Transverse colon (tissue), 4 donors: ENCODE results near the gene HHATL. TPM values are rescaled to one million over a fixed set of nuclear protein-coding genes. Genes with fewer than 3 reads are reported as not detected.

Experiments used
- DNase-seq: peaks from one replicate; pipeline ENCODE4 v3.0.0-alpha.2; 2019
- H3K27ac ChIP-seq, 4 donors: fragments of 200-600 bp; sonication (generic); 2 replicates each; pipeline ENCODE4 v1.5.1; 2016 to 2018; ENCODE audit warnings: inconsistent platforms in 4 of 4
- H3K27me3 ChIP-seq: fragments of 200-600 bp; sonication (generic); 2 replicates; pipeline ENCODE4 v1.5.1; 2017; ENCODE audit warnings: inconsistent platforms
- H3K36me3 ChIP-seq, 4 donors: fragments of 200-600 bp; sonication (generic); 2 replicates each; pipeline ENCODE4 v1.5.1; 2017 to 2019; ENCODE audit warnings: inconsistent platforms in 4 of 4
- H3K4me1 ChIP-seq, 4 donors: fragments of 200-600 bp; sonication (generic); 2 replicates each; pipeline ENCODE4 v1.5.1; 2017 to 2020; ENCODE audit warnings: inconsistent platforms in 4 of 4
- H3K4me3 ChIP-seq, 4 donors: fragments of 200-600 bp; sonication (generic); 1 replicate in 1 of 4; 2 replicates in 3 of 4; pipeline versions ENCODE4 v1.5.1 to v1.6.1; 2017 to 2019; ENCODE audit warnings: inconsistent platforms in 4 of 4
- H3K9me3 ChIP-seq, 2 donors: fragments of 200-600 bp; sonication (generic); 2 replicates each; pipeline ENCODE4 v1.5.1; 2017 to 2019; ENCODE audit warnings: inconsistent platforms in 2 of 2
- CTCF ChIP-seq, 5 experiments: fragments of 200-600 bp in 3 of 5; fragments of 450-650 bp in 2 of 5; sonication (generic) in 3 of 5; IDR thresholded peaks; 1 replicate in 2 of 5; 2 replicates in 3 of 5; pipeline ENCODE4 v1.5.1; 2016 to 2017; ENCODE audit warnings: antibody characterized with exemption in 5 of 5, inconsistent platforms in 3 of 5, mild to moderate bottlenecking in 2 of 5, moderate library complexity in 1 of 5
- EP300 ChIP-seq: sonication (generic); formaldehyde crosslinking; IDR thresholded peaks from one replicate; pipeline ENCODE4 v1.6.1; 2017; ENCODE audit warnings: antibody characterized with exemption, low read depth
- POLR2A ChIP-seq: fragments of 450-650 bp; IDR thresholded peaks from one replicate; pipeline ENCODE4 v1.6.1; 2016; ENCODE audit warnings: antibody characterized with exemption, mild to moderate bottlenecking, moderate library complexity
- POLR2AphosphoS5 ChIP-seq, 3 donors: sonication (generic); formaldehyde crosslinking; IDR thresholded peaks; one replicate each; pipeline ENCODE4 v1.6.1; 2016; ENCODE audit warnings: antibody characterized with exemption in 3 of 3
- WGBS, 2 donors: methylation state at CpG; one replicate each; pipeline ENCODE4 v1.1.5; 2018; ENCODE audit warnings: low coverage in 1 of 2; 5-methylcytosine and 5-hydroxymethylcytosine counted together
- in situ Hi-C, 4 donors: fragments of 200-750 bp; cut with MboI; loops; one replicate each; pipeline versions ENCODE4 v1.15.0 to v1.15.1; 2017; ENCODE audit warnings: low sequenced_read_pairs in 3 of 4, low pct_ligation_motif_present in 1 of 4, low pct_unique_long_range_greater_than_20kb in 1 of 4
- intact Hi-C: fragments of 100-400 bp; cut with DNase I; formaldehyde crosslinking; loops from one replicate; pipeline ENCODE4 v1.15.1; 2023; ENCODE audit warnings: low total_unique reads
- total RNA-seq, 4 donors: library from RNA; depleted of rRNA; stranded (reverse); fragments of >200 nt; gene quantifications; one replicate each; pipeline ENCODE4 v1.1.0, GENCODE V29; 2016

Gene HHATL
- total RNA-seq, 4 donors from 2014 or later: 0.27 TPM; not detected in 3

- H3K36me3 ChIP-seq: no peaks in the 10 kb centered on the region
- no peak overlapping the region for H3K4me3 ChIP-seq
- H3K9me3 ChIP-seq: no peaks in the 10 kb centered on the region
- H3K27me3 ChIP-seq: no peaks in the 10 kb centered on the region
- TF ChIP-seq POLR2A: no peak
- no peak for TF ChIP-seq POLR2AphosphoS5 (IDR thresholded peaks at IDR 0.05)
- TF ChIP-seq CTCF (IDR thresholded peaks at IDR 0.05): no peak
- no peak for TF ChIP-seq EP300
- intact Hi-C loops: no loop called here
- no peaks in the 10 kb centered on the region for H3K4me1 ChIP-seq
- H3K27ac ChIP-seq: no peak overlapping the region
- WGBS, 2 donors: 80 to 91% methylated on average over 1 to 2 of the region's 2 CpGs
- in situ Hi-C loops: no loop called here
- peak; percentile 0 for DNase-seq
Measured at GRCh38 chr3:42713747-42714146, 11.1 kb upstream of the HHATL start.

- no peak overlapping the region for H3K4me3 ChIP-seq
- WGBS, 2 donors: 78% methylated on average over 5 of the region's 5 CpGs; no CpG with 5 or more reads in 1 of the 2 donors
- peak; percentile 1 for DNase-seq
- H3K36me3 ChIP-seq: no peaks in the 10 kb centered on the region
- intact Hi-C loops (no loop called here), in situ Hi-C loops (no loop called here)
- no peaks in the 10 kb centered on the region for H3K4me1 ChIP-seq
- TF ChIP-seq POLR2AphosphoS5 (IDR thresholded peaks at IDR 0.05) (no peak), CTCF (IDR thresholded peaks at IDR 0.05) (no peak), POLR2A (no peak), EP300 (no peak)
- H3K27ac ChIP-seq: no peak overlapping the region
- H3K27me3 ChIP-seq: no peaks in the 10 kb centered on the region
- H3K9me3 ChIP-seq: no peaks in the 10 kb centered on the region
Measured at GRCh38 chr3:42712688-42713372, 10.2 kb upstream of the HHATL start.

DNA sequence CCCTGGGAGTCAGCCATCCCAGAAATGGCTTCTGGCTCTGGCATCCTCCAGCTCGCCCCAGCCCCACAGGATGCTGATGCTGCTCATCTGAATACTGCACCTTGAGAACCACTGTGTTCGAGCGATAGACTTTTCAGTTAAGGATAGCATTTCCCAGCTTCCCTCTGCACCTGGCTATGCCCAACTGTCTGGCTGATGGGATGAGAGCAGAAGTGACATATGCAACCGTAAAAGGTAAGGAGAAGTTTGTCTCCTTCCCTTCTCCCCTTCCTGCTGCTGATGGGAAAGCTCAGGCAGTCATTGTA lies 9.7 kb upstream of the HHATL start:
- no peak overlapping the region for H3K4me3 ChIP-seq
- no peaks in the 10 kb centered on the region for H3K9me3 ChIP-seq
- no peak for DNase-seq
- 67 to 96% methylated on average over 1 to 4 of the region's 4 CpGs for WGBS, 2 donors
- intact Hi-C loops: no loop called here
- no peaks in the 10 kb centered on the region for H3K4me1 ChIP-seq
- H3K27ac ChIP-seq: no peak overlapping the region
- in situ Hi-C loops: no loop called here
- TF ChIP-seq EP300 (no peak), POLR2A (no peak), CTCF (IDR thresholded peaks at IDR 0.05) (no peak), POLR2AphosphoS5 (IDR thresholded peaks at IDR 0.05) (no peak)
- H3K36me3 ChIP-seq: no peaks in the 10 kb centered on the region
- H3K27me3 ChIP-seq: no peaks in the 10 kb centered on the region

DNA sequence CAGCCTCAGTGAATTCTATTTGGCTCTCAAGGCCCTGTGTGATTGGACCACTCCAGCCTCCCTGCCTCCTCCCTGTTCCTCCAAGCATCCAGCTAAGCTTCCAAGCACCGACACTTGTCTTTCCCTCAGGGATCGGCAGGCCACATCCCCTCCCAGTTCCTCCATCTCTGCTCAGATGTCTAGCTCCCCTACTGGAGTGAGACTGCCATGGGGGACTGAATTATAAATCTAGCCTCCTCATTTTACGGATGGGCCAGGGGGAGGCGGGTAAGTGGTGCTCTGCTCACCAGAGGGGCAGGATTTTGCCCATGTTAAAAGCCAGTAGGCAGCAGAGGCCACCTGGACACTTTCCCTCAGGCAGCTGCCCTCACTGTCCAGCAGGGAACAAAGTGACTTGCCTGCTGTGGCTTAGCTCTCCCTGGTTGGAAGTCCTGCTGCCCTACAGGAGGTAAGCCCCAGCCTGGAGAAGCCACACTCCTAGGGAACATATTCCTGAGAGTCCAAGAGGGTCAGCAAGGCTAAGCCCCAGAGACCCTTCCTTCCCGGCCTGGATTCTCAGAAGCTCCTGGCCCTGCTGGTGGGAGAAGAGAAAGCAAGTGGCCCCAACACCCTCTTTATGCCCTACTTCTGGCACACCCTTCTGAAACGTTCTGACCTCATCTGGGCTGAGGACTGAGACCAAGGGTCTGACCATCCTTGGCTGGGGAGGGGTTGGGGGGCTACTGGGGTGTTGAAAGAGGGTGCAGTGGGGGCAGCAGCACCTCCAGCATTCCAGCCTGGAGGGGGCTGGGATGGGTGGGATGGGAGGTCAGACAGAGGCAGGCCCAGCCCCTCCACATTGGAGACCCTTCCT lies 9.1 kb upstream of the HHATL start:
- H3K36me3 ChIP-seq: no peaks in the 10 kb centered on the region
- intact Hi-C loops: no loop called here
- no peaks in the 10 kb centered on the region for H3K9me3 ChIP-seq
- H3K4me1 ChIP-seq: no peaks in the 10 kb centered on the region
- no peak overlapping the region for H3K27ac ChIP-seq
- in situ Hi-C loops: no loop called here
- no peaks in the 10 kb centered on the region for H3K27me3 ChIP-seq
- WGBS, 2 donors: 57 to 70% methylated on average over 2 to 6 of the region's 6 CpGs
- H3K4me3 ChIP-seq: no peak overlapping the region
- TF ChIP-seq POLR2AphosphoS5 (IDR thresholded peaks at IDR 0.05) (no peak), CTCF (IDR thresholded peaks at IDR 0.05) (no peak), POLR2A (no peak), EP300 (no peak)
- no peak for DNase-seq
